ENCODE results near the gene CNMD.
"Not testable (repeated sequence)": the region's sequence is repeated elsewhere in the genome, so short reads cannot be mapped to it uniquely, and the experiment has no call there.

CNMD gene

DNA sequence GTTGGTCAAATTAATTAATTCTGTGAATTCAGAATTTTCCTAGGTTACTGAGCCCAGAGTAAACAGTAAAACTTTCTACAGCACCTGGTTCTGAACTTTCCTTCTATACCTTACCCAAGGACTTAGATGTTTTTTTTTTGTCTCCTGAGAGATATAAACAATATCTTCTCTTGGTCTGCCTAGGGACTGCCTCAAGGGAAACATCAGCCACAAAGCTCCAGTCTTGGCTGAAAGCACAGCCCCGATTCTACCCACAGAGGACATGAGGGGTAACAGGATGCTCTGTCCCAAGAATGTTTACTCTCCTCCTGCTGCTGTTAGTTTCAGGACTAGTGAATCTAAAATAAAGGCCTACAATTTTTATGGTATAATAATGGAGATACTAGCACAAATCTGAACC is 14.3 kb downstream of the CNMD start:
- no peak for DNase-seq (ENCODE audit: low read depth)
- TF ChIP-seq, protein P1, sequence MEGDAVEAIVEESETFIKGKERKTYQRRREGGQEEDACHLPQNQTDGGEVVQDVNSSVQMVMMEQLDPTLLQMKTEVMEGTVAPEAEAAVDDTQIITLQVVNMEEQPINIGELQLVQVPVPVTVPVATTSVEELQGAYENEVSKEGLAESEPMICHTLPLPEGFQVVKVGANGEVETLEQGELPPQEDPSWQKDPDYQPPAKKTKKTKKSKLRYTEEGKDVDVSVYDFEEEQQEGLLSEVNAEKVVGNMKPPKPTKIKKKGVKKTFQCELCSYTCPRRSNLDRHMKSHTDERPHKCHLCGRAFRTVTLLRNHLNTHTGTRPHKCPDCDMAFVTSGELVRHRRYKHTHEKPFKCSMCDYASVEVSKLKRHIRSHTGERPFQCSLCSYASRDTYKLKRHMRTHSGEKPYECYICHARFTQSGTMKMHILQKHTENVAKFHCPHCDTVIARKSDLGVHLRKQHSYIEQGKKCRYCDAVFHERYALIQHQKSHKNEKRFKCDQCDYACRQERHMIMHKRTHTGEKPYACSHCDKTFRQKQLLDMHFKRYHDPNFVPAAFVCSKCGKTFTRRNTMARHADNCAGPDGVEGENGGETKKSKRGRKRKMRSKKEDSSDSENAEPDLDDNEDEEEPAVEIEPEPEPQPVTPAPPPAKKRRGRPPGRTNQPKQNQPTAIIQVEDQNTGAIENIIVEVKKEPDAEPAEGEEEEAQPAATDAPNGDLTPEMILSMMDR (IDR thresholded peaks at IDR 0.05; ENCODE audit: control insufficient read depth, insufficient read depth, low read depth, low read length, missing control alignments) = no peak
- H3K4me3 ChIP-seq (ENCODE audit: control insufficient read depth, low read depth, low read length) = no peak overlapping the region

DNA sequence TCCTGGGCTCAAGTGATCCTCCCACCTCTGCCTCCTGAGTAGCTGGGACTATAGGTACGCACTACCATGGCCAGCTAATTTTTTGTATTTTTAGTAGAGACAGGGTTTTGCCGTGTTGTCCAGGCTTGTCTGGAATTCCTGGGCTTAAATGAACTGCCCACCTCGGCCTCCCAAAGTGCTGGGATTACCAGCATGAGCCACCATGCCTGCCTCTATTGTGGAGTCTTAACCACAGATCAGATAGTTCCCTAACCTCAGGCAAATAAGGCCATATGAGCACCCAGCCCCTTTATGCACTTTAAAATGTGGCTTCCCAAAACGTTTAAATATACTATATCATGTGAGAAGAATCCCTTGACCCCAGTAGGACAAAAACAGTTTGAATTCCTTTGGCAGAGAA is 16.4 kb downstream of the CNMD start:
- TF ChIP-seq, protein P1 (IDR thresholded peaks at IDR 0.05; ENCODE audit: control insufficient read depth, insufficient read depth, low read depth, low read length, missing control alignments) = no peak
- no peak overlapping the region for H3K4me3 ChIP-seq (ENCODE audit: control insufficient read depth, low read depth, low read length)
- no peak for DNase-seq (ENCODE audit: low read depth)

DNA sequence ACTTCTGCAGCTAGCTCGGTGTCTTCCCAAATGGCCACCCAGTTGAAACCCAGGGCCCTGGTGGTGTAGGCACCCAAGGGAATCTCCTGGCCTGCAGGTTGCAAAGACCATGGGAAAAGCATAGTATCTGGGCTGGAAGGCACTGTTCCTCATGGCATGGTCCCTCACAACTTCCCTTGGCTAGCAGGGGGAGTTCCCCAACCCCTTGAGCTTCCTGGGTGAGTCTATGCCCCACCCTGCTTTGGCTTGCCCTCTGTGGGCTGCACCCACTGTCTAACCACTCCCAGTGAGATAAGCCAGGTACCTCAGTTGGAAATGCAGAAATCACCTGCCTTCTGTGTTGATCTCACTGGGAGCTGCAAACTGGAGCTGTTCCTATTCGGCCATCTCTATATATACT is 18.3 kb downstream of the CNMD start:
- not testable (repeated sequence) for DNase-seq (ENCODE audit: low read depth)

DNA sequence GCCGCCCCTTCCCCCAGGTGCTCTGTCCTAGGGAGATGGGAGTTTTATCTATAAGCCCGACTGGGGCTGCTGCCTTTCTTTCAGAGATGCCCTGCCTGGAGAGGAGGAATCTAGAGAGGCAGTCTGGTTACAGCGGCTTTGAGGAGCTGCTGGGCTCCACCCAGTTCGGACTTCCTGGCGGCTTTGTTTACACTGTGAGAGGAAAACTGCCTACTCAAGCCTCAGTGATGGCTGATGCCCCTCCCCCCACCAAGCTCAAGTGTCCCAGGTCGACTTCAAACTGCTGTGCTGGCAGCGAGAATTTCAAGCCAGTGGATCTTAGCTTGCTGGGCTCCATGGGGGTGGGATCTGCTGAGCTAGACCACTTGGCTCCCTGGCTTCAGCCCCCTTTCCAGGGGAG is 18.7 kb downstream of the CNMD start:
- not testable (repeated sequence) for DNase-seq (ENCODE audit: low read depth); H3K4me3 ChIP-seq (ENCODE audit: control insufficient read depth, low read depth, low read length)

More for the DNA sequence above, 18.3 kb downstream of the CNMD start:
- not testable (repeated sequence) for H3K4me3 ChIP-seq (ENCODE audit: control insufficient read depth, low read depth, low read length)

DNA sequence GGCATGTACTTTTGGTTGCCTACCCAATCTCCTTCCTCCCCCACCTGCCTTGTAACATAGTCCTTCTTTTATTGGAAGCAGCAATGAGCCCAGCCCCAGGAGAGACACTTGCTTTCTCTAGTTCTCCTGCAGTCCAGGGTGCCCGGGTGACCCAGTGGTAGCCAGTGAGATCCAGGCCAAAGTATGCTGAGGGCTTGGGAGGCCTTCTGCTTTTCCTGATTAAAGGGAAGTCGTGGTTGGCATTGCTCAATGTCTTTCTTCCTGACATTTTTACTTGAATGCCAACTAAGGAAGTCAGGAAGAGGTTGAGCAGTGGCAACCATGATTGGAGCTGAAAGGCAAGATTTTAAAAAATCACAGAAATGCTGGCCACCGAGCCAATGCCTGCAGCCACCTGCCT is 25.7 kb downstream of the CNMD start:
- TF ChIP-seq, protein P1 (IDR thresholded peaks at IDR 0.05; ENCODE audit: control insufficient read depth, insufficient read depth, low read depth, low read length, missing control alignments) = no peak
- DNase-seq (ENCODE audit: low read depth) = no peak
- no peak overlapping the region for H3K4me3 ChIP-seq (ENCODE audit: control insufficient read depth, low read depth, low read length)

DNA sequence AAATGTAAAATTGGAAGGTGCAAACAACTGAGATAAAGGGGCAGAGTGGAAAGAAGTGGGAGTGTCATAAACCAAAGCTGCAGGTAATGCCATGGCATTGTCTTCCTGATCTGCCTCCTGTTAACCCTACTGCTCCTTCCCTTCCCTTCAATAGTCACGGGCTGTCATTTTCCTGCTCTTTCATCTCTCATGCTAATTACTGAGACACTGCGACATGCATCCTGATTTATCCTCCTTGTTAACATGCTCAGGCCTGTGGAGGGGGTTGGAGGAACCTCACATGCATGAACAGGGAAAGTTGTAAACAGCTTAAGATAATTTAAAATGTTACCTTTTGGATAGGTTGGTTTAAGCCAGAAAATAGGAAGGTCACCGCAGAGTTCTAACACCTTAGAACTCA is 27.2 kb downstream of the CNMD start:
- TF ChIP-seq, protein P1 (IDR thresholded peaks at IDR 0.05; ENCODE audit: control insufficient read depth, insufficient read depth, low read depth, low read length, missing control alignments) = no peak
- H3K4me3 ChIP-seq (ENCODE audit: control insufficient read depth, low read depth, low read length) = no peak overlapping the region
- DNase-seq (ENCODE audit: low read depth) = no peak

DNA sequence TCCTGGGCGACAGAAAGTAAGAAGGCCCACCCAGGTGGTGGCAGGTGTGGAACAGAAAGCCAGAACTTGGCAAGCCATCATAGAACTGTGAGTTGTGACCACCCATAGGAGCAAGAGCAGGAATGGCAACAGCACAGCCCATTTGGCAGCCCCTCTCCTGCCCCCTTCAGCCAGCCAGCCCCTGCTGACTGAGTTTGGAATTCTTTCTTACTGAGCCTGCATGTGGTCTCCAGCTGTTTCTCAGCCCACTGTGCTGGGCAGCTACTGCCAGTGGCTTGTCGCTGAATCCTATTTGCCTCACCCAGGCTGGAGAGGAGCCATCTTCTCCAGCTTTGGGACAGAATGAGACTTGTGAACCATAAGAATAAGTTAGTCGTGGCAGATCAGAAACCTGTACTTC is 28.3 kb downstream of the CNMD start:
- no peak for DNase-seq (ENCODE audit: low read depth)
- no peak overlapping the region for H3K4me3 ChIP-seq (ENCODE audit: control insufficient read depth, low read depth, low read length)
- TF ChIP-seq, protein P1 (IDR thresholded peaks at IDR 0.05; ENCODE audit: control insufficient read depth, insufficient read depth, low read depth, low read length, missing control alignments) = no peak

DNA sequence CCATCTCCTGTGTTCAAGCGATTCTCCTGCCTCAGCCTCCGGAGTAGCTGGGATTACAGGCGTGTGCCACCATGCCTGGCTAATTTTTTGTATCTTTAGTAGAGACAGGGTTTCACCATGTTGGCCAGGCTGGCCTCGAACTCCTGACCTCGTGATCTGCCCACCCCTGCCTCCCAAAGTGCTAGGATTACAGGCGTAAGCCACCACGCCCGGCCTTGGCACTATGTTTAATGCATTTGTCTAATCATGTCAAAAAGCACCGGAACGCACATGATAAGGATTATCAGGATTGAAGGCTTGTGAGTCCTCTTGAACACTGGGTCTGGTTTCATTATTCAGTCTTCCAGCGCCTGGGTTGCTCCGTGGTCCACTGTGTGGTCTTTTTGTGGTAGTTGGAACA is 31.4 kb downstream of the CNMD start:
- not testable (repeated sequence) for DNase-seq (ENCODE audit: low read depth)

More for the DNA sequence above, 31.4 kb downstream of the CNMD start:
- not testable (repeated sequence) for H3K4me3 ChIP-seq (ENCODE audit: control insufficient read depth, low read depth, low read length)
